ENCODE measurements around the gene PTPRJ. TPM values are rescaled to one million over a fixed set of nuclear protein-coding genes. Genes with fewer than 3 reads are reported as not detected.
A peak's percentile ranks its signal among the peaks of the same experiment; 100 is the strongest.

The PTPRJ gene
- total RNA-seq, 4 donors from 2014 or later = 9.8 to 17.8 (median 14.2) TPM

DNA sequence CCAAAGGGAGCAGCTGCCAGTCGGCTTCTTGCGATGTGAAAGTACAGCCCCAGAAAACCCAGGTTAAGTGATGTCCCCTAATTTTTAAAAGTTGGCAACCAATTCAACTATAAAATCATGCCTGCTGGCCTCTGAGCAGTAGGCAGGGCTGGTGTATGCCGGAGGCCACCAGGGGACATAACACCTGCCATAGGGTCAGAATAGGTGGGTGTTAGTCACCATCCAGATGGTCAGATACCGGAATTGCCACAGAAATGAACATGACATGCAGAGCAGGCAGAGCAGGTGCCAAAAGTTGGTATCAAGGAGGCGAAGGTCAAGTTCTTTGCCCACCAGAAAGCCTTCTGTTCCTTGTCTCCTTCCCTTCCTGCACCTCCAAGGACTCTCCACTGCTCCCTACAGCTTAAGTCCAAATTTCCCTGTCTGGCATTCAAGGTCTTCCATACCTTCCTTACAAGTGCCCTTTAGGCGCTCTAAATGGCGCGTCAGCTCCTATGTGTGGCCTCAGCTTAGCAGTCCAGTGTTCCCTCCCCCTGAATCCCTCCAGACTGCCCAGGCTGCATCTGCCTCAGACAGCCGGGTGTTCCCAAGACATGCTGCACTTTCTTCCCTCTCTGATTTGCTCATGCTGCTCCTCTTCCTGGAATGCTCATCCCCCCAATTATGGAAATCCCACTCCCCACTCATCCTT lies 45.1 kb downstream of the PTPRJ start:
- DNase-seq (ENCODE audit: low spot score) (no peak), ATAC-seq (ENCODE audit: low FRiP score) (no peak)
- TF ChIP-seq, protein P1, sequence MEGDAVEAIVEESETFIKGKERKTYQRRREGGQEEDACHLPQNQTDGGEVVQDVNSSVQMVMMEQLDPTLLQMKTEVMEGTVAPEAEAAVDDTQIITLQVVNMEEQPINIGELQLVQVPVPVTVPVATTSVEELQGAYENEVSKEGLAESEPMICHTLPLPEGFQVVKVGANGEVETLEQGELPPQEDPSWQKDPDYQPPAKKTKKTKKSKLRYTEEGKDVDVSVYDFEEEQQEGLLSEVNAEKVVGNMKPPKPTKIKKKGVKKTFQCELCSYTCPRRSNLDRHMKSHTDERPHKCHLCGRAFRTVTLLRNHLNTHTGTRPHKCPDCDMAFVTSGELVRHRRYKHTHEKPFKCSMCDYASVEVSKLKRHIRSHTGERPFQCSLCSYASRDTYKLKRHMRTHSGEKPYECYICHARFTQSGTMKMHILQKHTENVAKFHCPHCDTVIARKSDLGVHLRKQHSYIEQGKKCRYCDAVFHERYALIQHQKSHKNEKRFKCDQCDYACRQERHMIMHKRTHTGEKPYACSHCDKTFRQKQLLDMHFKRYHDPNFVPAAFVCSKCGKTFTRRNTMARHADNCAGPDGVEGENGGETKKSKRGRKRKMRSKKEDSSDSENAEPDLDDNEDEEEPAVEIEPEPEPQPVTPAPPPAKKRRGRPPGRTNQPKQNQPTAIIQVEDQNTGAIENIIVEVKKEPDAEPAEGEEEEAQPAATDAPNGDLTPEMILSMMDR (IDR thresholded peaks at IDR 0.05) = no peak

DNA sequence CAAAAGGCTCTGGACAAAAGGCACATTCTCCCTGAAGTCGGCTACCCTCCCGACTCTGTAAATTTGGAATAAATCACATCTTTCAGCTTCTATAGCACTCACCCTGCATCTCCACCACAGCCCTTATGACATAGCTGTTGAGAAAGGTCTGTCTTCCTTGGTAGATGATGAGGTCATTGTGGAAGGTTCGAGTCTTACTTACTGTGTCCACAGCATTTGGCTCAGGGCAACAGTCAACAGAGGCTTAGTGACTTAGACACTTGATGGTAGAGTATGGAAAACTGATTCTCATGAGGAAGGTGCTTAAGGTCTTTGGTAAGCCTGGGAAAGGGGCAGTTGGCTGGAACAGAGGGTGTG lies 45.6 kb downstream of the PTPRJ start:
- ATAC-seq (ENCODE audit: low FRiP score) (no peak), DNase-seq (ENCODE audit: low spot score) (no peak)
- TF ChIP-seq, protein P1 (IDR thresholded peaks at IDR 0.05) = no peak

DNA sequence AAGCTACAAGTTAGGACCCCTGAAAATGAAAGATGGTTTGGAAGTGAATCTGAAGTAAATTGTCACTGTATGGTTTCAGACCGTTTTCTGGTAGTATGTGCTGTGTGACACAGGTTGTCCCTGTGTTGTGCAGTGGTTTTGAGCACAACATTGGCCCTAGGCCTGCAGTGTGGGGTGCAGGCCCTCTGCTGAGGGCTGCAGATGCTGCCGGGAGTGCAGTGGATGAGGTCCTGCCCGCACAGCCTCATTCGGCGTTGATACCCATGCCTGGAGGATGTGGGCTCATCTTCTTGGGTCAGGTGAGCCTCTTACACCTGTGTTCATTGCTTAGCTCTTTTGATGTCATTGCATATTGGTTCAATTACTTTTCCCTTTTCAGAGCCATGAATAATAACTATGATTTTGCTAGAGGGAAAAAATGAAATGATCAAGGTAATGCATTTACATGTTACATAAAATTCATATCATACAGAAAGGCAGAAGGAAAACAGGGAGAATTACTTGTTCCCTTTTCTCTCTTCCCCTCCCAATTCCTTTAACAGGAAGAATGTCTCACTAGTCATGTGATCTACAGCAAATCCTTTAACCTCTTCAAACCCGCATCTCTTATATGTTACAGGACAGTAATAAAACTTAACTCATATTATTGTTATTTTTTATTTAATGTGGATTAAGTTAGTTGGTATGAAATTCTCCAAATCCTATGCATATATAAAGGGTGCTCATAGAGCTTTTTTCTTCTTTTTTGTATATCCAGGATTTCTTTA lies 48.7 kb downstream of the PTPRJ start:
- ATAC-seq (ENCODE audit: low FRiP score) (peak; percentile 40), DNase-seq (ENCODE audit: low spot score) (no peak)
- TF ChIP-seq, protein P1 (IDR thresholded peaks at IDR 0.05) = no peak

DNA sequence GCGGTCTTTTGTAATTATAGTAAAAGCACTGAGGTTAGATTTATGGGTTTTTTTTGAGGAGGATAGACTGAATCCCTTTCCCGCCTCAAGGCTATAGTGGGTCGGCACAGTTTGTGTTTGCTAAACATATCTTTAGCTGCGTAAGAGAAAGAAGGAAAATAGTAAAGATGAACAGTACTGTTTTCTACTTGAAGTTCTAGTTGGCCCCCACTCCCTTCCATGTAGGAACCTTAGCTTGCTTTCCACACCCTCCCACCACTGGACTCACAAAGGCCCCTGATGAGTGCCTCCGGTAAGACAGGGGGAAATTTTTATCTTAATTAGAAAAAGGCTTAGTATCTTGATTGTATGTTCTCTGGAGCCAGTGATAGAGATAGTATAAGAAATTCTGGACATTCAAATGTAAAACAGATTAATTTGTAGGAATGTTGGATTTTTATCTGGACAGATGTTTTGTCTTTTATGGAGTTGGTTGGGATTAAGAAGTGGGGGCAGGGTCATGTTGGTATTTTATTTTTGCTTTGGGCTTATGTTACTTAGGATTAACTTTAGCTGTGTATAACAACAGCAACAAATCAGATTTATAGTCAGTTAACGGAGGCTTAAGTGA lies 49.4 kb downstream of the PTPRJ start:
- ATAC-seq (ENCODE audit: low FRiP score) (no peak), DNase-seq (ENCODE audit: low spot score) (no peak)
- TF ChIP-seq, protein P1 (IDR thresholded peaks at IDR 0.05) = no peak

DNA sequence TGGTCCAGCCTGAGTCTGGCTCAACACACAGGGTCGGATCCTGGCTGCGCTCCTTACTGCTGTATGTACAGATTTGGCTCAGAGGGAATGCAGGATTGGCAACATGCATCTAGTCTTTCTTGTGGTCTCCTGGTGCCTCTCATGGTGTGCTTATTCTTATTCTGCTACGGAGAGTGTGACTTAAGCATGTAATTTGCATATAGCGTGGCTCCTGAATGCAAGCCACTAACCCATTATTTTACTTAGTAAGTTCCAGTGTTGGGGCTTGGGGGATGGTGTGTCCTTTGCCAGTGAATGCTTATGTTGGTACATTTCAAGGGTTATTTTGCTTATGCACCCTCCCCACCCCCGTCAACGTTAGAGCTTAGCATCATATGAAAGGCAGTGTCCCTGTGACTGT lies 51.2 kb downstream of the PTPRJ start:
- ATAC-seq (ENCODE audit: low FRiP score) (no peak), DNase-seq (ENCODE audit: low spot score) (no peak)
- TF ChIP-seq, protein P1 (IDR thresholded peaks at IDR 0.05) = no peak

DNA sequence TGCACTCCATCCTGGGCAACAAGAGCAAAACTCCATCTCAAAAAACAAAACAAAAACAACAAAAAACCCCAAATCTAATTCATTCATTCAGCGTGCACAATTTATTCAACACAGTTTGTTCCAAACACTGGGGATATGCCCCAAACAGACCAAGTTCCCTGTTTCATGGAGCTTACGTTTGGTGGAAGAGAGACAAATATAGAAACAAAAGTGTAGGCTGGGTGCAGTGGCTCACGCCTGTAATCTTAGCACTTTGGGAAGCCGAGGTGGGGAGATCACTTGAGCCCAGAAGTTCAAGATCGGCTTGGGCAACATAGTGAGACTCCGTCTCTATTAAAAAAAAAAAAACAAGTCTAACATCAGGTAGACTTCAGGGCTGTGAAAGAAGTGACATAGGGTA lies 52.4 kb downstream of the PTPRJ start:
- TF ChIP-seq, protein P1 (IDR thresholded peaks at IDR 0.05) = no peak
- DNase-seq (ENCODE audit: low spot score) = no peak
- no peak for ATAC-seq (ENCODE audit: low FRiP score)
